ENCODE measurements around the gene DUSP3.

The DUSP3 gene

DNA sequence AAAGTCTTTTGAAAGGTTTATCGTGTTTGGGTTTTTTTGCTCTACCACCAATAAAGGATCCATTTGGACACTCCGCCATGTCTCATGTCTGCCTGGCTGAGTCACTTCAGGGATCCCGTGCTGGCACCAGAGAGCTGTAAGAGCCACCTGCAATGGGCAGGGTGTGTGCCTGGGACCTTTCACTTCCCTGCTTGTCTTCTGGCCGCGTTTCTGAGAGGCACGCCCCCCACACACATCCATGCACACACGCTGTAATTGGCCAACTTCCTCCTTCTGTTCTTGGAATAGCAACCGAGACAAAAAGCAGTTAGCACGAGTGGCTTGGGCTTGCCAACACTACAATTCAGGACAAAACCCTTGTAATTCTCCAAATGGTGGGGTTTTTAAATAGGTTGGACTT lies 10.4 kb downstream of the DUSP3 start:
- DNase-seq (ENCODE audit: low spot score) = peak; percentile 55

- DNase-seq (ENCODE audit: low spot score) = no peak
These were observed 11.1 kb downstream of the DUSP3 start for GRCh38 chr17:43767713-43768059.

DNA sequence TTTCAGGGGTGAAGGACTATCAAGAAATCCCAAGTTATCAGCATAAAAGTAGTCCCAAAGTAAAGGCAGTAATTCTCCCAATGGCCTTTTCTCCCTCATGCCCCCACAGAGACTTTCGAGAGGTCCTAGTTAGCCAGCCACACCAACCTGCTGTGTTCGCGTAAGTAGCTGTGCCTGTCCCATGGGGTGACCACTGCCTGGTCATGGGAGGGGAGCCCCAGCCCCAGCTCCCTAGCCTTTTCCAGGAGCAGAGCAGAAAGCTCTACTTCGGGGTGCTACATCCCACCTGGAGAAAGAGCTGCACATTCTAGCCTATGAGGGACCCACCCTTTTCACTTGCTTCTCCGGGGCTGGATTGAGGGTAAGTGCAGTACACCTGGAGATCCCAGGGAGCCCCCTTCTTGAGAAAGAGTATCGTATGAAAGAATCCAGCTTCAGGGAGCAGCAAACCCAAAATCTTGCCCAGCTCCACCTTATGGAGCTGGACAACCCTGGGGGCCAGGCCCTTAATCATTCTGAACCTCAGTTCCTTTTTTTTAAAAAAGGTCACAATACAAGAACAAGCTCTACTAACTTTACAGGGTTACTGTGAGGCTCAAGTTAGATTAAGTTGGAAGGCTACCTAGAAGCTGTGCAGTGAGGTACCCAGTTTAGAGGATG lies 11.6 kb downstream of the DUSP3 start:
- DNase-seq (ENCODE audit: low spot score) = no peak

DNA sequence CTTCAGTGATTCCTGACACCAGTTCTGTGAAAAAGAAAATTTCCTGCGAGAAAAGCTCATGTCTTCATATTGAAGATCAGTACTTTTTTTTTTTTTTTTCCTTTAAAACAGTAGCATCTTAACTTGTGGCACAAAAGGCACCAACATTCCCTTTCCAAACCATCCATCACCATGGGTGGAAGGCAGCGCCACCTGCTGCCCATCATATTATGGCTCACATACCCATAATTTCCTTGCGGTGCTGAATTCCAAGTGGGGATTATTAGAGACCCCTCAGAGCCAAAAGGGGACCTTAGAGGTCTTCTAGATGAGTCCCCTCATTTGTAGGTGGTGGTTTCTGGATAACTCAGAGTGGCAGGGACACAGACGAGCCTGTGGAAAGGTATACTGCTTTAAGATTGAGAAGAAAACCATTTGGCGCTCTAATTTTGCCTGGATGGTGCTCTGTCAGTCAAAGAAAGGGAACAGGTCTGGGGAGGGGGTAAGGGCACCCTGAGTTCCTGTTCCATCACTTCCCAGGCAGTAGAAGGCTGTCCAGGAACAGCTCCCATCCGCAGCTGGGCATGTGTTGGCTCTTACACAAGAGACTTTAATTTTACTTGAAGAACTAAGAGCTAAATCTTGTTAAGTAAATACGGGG lies 12.2 kb downstream of the DUSP3 start:
- DNase-seq (ENCODE audit: low spot score) = no peak

GRCh38 chr17:43760254-43760852 lies 18.4 kb downstream of the DUSP3 start:
- DNase-seq (ENCODE audit: low spot score) = peak; percentile 86

GRCh38 chr17:43759836-43760235 lies 18.9 kb downstream of the DUSP3 start:
- no peak for DNase-seq (ENCODE audit: low spot score)

- DNase-seq (ENCODE audit: low spot score) = no peak
These were observed 20.1 kb downstream of the DUSP3 start, which contains the start of gene SOST for GRCh38 chr17:43758497-43759174. TSS of gene SOST (minus strand) at chr17:43758791. CDS start at chr17:43758741, 50 bp downstream.

DNA sequence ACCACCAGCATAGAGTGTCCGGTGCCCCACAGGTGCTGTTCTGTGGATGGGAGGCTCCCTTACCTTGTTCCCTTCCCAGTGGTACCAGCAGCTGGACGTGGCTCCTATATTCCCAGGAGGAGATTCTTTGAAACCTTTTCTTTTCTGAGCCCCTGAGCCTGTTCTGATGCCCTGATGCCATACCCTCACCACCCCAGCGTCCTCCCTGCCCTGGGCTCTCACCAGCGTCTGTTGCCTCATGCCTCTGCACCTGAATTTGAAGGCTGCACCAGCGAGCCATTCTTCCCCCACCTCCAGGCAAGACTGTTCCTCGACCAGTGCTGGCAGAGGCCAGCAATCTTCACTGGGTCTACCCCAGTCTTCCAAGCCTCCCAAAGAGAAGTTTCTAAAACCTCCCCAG lies 20.7 kb downstream of the DUSP3 start:
- no peak for DNase-seq (ENCODE audit: low spot score)

- no peak for DNase-seq (ENCODE audit: low spot score)
These were observed 21.6 kb downstream of the DUSP3 start for GRCh38 chr17:43757171-43757660.

DNA sequence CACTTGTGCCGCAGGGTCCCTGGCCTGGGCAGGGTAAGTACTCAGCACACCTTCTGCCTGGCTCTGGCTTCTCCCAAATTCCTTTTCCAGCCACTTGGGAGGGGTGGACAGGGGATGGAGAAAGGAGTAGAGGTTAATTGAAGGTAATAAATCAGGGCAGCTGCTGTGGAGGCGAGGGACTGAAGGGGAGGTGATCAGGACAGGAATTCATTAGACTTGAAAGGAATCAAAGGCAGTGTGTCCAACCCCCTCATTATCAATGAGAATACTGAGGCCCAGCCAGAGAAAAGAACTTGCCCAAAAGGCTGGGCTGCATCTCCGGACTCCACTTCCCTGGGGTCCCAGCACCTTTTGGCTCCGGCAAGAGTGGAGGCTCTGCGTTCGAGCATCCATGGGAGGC lies 22.6 kb downstream of the DUSP3 start:
- no peak for DNase-seq (ENCODE audit: low spot score)

GRCh38 chr17:43755389-43755875 lies 23.3 kb downstream of the DUSP3 start:
- no peak for DNase-seq (ENCODE audit: low spot score)

- DNase-seq (ENCODE audit: low spot score) = no peak
These were observed 23.8 kb downstream of the DUSP3 start for GRCh38 chr17:43754947-43755346.

- no peak for DNase-seq (ENCODE audit: low spot score)
These were observed 25.2 kb downstream of the DUSP3 start for GRCh38 chr17:43753493-43754129.

- no peak for DNase-seq (ENCODE audit: low spot score)
These were observed 28.6 kb downstream of the DUSP3 start for GRCh38 chr17:43750153-43750552.

- no peak for DNase-seq (ENCODE audit: low spot score)
These were observed 33.2 kb downstream of the DUSP3 start for GRCh38 chr17:43745541-43745940.

DNA sequence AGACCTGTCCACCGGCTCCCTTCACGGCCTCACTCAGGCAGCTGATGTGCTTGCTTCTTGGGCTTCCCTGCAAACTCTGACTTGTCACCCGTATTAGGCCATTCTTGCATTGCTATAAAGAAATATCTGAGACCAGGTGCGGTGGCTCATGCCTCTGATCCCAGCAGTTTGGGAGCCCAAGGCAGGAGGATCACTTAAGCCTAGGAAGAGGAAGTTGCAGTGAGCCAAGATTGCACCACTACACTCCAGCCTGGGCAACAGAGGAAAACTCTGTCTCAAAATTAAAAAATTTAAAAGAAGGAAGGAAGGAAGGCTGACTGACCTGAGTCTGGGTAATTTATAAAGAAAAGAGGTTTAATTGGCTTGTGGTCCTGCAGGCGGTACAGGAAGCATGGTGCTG lies 37.1 kb downstream of the DUSP3 start:
- no peak for DNase-seq (ENCODE audit: low spot score)

DNA sequence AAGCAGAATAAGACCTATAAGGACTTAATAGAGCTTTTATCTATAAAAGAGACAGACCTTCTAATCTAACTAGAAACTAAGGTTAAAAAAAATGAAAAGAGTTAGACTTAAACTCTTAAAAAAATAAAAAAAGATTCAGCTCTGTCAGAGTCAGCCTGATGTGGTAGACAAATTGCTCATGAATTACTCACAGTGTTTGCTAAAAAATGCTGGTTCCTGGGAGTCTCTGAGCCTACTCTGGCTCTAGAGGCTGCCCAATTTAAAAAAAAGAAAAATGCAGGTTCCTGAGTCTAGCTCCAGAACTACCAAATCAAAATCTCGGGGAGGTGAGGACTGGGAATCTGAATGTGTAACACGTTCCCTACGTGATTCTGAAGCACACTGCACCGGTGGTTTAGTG lies 38.2 kb downstream of the DUSP3 start:
- DNase-seq (ENCODE audit: low spot score) = no peak

- DNase-seq (ENCODE audit: low spot score) = no peak
These were observed 41.1 kb downstream of the DUSP3 start for GRCh38 chr17:43737722-43738121.

DNA sequence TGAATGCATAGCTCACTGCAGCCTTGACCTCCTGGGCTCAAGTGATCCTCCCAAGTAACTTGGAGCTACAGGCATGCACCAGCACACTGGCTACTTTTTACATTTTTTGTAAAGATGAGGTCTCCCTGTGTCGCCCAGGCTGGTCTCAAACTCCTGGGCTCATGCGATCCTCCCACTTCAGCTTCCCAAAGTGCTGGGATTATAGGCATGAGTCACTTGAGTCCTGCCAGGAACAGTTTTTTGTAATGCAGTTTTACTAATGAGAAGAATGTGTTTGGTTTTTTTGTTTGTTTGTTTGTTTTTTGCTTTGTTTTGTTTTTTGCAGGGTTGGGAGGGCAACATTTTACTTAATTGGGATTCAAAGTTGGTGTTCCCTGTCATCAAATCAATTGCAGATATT lies 42.4 kb downstream of the DUSP3 start:
- DNase-seq (ENCODE audit: low spot score) = no peak

- DNase-seq (ENCODE audit: low spot score) = no peak
These were observed 44.4 kb downstream of the DUSP3 start for GRCh38 chr17:43734376-43734775.

DNA sequence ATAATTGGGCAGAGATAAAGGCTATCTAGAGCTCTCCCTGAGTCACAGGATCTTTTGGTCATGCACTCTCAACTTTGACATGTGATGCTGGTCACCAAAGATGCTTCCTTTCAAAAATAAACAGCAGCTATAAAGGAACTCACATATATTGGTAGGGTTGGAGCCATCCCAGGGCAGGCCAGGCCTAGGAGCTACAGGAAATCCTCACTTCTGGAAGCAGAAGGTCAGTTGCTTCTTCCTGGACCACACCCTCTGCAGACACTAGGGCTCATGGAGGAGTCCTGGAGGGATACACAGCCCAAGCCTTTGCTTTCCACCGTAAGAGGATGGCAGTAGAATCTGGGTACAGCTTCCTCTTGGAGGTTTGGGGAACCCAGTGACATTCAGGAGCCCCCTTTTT lies 44.8 kb downstream of the DUSP3 start:
- DNase-seq (ENCODE audit: low spot score) = no peak

DNA sequence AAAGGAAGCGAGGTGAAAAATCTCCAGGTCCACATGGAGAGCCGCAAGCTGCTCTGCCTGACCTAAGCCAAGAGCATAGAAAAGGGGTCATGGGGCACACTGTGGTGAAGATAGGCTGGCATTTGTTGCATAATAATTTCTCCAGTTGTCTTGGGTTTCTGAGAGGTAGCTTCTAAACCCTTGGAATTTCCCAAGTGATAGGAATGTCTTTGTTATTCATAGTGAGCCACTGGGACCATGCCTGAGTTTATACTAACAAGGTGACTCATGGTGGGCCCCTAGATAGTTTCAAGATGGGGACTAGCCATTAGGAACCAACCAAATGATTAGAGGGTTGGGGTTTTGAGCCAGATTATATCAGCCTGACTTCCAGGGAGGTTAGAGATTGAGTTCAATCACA lies 45.8 kb downstream of the DUSP3 start:
- DNase-seq (ENCODE audit: low spot score) = no peak

Data from globus pallidus (tissue), 1 donor.